ENCODE data around the gene IL36RN.

The IL36RN gene

GRCh38 chr2:113027691-113028090 is 31.3 kb upstream of the IL36RN start:
- Histone ChIP-seq H3K9me3 (ENCODE audit: low read length) (no peaks in the 10 kb centered on the region), H3K4me1 (ENCODE audit: insufficient read depth, low read length) (no peaks in the 10 kb centered on the region), H3K4me3 (ENCODE audit: low read length) (no peak overlapping the region), H3K27me3 (ENCODE audit: insufficient read depth, low read length) (peaks cover 22% of the 10 kb centered on the region), H2AFZ (ENCODE audit: low read depth, low read length) (no peak overlapping the region), H3K36me3 (ENCODE audit: insufficient read depth, low read length) (no peaks in the 10 kb centered on the region)

GRCh38 chr2:113028112-113028511 is 30.9 kb upstream of the IL36RN start:
- H2AFZ ChIP-seq (ENCODE audit: low read depth, low read length): no peak overlapping the region
- no peaks in the 10 kb centered on the region for H3K36me3 ChIP-seq (ENCODE audit: insufficient read depth, low read length)
- no peaks in the 10 kb centered on the region for H3K4me1 ChIP-seq (ENCODE audit: insufficient read depth, low read length)
- no peaks in the 10 kb centered on the region for H3K9me3 ChIP-seq (ENCODE audit: low read length)
- no peak overlapping the region for H3K4me3 ChIP-seq (ENCODE audit: low read length)
- H3K27me3 ChIP-seq (ENCODE audit: insufficient read depth, low read length): peaks cover 21% of the 10 kb centered on the region

- Histone ChIP-seq H3K4me3 (ENCODE audit: low read length) (no peak overlapping the region), H2AFZ (ENCODE audit: low read depth, low read length) (no peak overlapping the region), H3K9me3 (ENCODE audit: low read length) (no peaks in the 10 kb centered on the region), H3K4me1 (ENCODE audit: insufficient read depth, low read length) (no peaks in the 10 kb centered on the region), H3K36me3 (ENCODE audit: insufficient read depth, low read length) (no peaks in the 10 kb centered on the region), H3K27me3 (ENCODE audit: insufficient read depth, low read length) (no peaks in the 10 kb centered on the region)
Observed at GRCh38 chr2:113032737-113033136, 26.3 kb upstream of the IL36RN start.

- Histone ChIP-seq H3K4me1 (ENCODE audit: insufficient read depth, low read length) (no peaks in the 10 kb centered on the region), H3K4me3 (ENCODE audit: low read length) (no peak overlapping the region), H3K36me3 (ENCODE audit: insufficient read depth, low read length) (no peaks in the 10 kb centered on the region), H2AFZ (ENCODE audit: low read depth, low read length) (no peak overlapping the region), H3K27me3 (ENCODE audit: insufficient read depth, low read length) (peaks cover 6% of the 10 kb centered on the region), H3K9me3 (ENCODE audit: low read length) (no peaks in the 10 kb centered on the region)
Observed at GRCh38 chr2:113034016-113034415, 25.0 kb upstream of the IL36RN start.

GRCh38 chr2:113036763-113037162 is 22.2 kb upstream of the IL36RN start:
- Histone ChIP-seq H3K9me3 (ENCODE audit: low read length) (no peaks in the 10 kb centered on the region), H3K27me3 (ENCODE audit: insufficient read depth, low read length) (peaks cover 10% of the 10 kb centered on the region), H3K4me1 (ENCODE audit: insufficient read depth, low read length) (no peaks in the 10 kb centered on the region), H3K36me3 (ENCODE audit: insufficient read depth, low read length) (no peaks in the 10 kb centered on the region), H2AFZ (ENCODE audit: low read depth, low read length) (no peak overlapping the region), H3K4me3 (ENCODE audit: low read length) (no peak overlapping the region)

- Histone ChIP-seq H3K4me3 (ENCODE audit: low read length) (no peak overlapping the region), H3K36me3 (ENCODE audit: insufficient read depth, low read length) (no peaks in the 10 kb centered on the region), H3K9me3 (ENCODE audit: low read length) (no peaks in the 10 kb centered on the region), H3K4me1 (ENCODE audit: insufficient read depth, low read length) (no peaks in the 10 kb centered on the region), H3K27me3 (ENCODE audit: insufficient read depth, low read length) (peaks cover 10% of the 10 kb centered on the region), H2AFZ (ENCODE audit: low read depth, low read length) (no peak overlapping the region)
Observed at GRCh38 chr2:113038291-113038690, 20.7 kb upstream of the IL36RN start.

- Histone ChIP-seq H2AFZ (ENCODE audit: low read depth, low read length) (no peak overlapping the region), H3K27me3 (ENCODE audit: insufficient read depth, low read length) (peaks cover 10% of the 10 kb centered on the region), H3K36me3 (ENCODE audit: insufficient read depth, low read length) (no peaks in the 10 kb centered on the region), H3K4me3 (ENCODE audit: low read length) (no peak overlapping the region), H3K9me3 (ENCODE audit: low read length) (no peaks in the 10 kb centered on the region), H3K4me1 (ENCODE audit: insufficient read depth, low read length) (no peaks in the 10 kb centered on the region)
Observed at GRCh38 chr2:113039158-113039557, 19.8 kb upstream of the IL36RN start.

- H3K27me3 ChIP-seq (ENCODE audit: insufficient read depth, low read length): peaks cover 10% of the 10 kb centered on the region
- no peaks in the 10 kb centered on the region for H3K36me3 ChIP-seq (ENCODE audit: insufficient read depth, low read length)
- no peak overlapping the region for H2AFZ ChIP-seq (ENCODE audit: low read depth, low read length)
- H3K9me3 ChIP-seq (ENCODE audit: low read length): no peaks in the 10 kb centered on the region
- no peaks in the 10 kb centered on the region for H3K4me1 ChIP-seq (ENCODE audit: insufficient read depth, low read length)
- no peak overlapping the region for H3K4me3 ChIP-seq (ENCODE audit: low read length)
Observed at GRCh38 chr2:113039719-113040118, 19.3 kb upstream of the IL36RN start.

GRCh38 chr2:113041871-113042270 is 17.1 kb upstream of the IL36RN start:
- H2AFZ ChIP-seq (ENCODE audit: low read depth, low read length): no peak overlapping the region
- H3K4me3 ChIP-seq (ENCODE audit: low read length): no peak overlapping the region
- H3K27me3 ChIP-seq (ENCODE audit: insufficient read depth, low read length): peaks cover 10% of the 10 kb centered on the region

GRCh38 chr2:113046465-113046864 is 12.5 kb upstream of the IL36RN start:
- Histone ChIP-seq H3K4me1 (ENCODE audit: insufficient read depth, low read length) (no peaks in the 10 kb centered on the region), H3K4me3 (ENCODE audit: low read length) (no peak overlapping the region), H3K9me3 (ENCODE audit: low read length) (no peaks in the 10 kb centered on the region), H3K27me3 (ENCODE audit: insufficient read depth, low read length) (no peaks in the 10 kb centered on the region), H3K36me3 (ENCODE audit: insufficient read depth, low read length) (no peaks in the 10 kb centered on the region), H2AFZ (ENCODE audit: low read depth, low read length) (no peak overlapping the region)

More at GRCh38 chr2:113041871-113042270, 17.1 kb upstream of the IL36RN start:
- Histone ChIP-seq H3K36me3 (ENCODE audit: insufficient read depth, low read length) (no peaks in the 10 kb centered on the region), H3K9me3 (ENCODE audit: low read length) (no peaks in the 10 kb centered on the region), H3K4me1 (ENCODE audit: insufficient read depth, low read length) (no peaks in the 10 kb centered on the region)

GRCh38 chr2:113050921-113051895 is 7.8 kb upstream of the IL36RN start:
- Histone ChIP-seq H3K36me3 (ENCODE audit: insufficient read depth, low read length) (no peaks in the 10 kb centered on the region), H3K9me3 (ENCODE audit: low read length) (peaks cover 2% of the 10 kb centered on the region), H3K27me3 (ENCODE audit: insufficient read depth, low read length) (peaks cover 4% of the 10 kb centered on the region), H3K4me3 (ENCODE audit: low read length) (no peak overlapping the region), H3K4me1 (ENCODE audit: insufficient read depth, low read length) (no peaks in the 10 kb centered on the region), H2AFZ (ENCODE audit: low read depth, low read length) (no peak overlapping the region)

GRCh38 chr2:113052396-113052917 is 6.5 kb upstream of the IL36RN start, which contains the start of gene IL36B:
IL36B (minus strand) TSS chr2:113052867.
- H3K36me3 ChIP-seq (ENCODE audit: insufficient read depth, low read length): no peaks in the 10 kb centered on the region
- H3K4me3 ChIP-seq (ENCODE audit: low read length): no peak within 1 kb of the TSS
- H3K27me3 ChIP-seq (ENCODE audit: insufficient read depth, low read length): peaks cover 4% of the 10 kb centered on the region
- peaks cover 2% of the 10 kb centered on the region for H3K9me3 ChIP-seq (ENCODE audit: low read length)
- H2AFZ ChIP-seq (ENCODE audit: low read depth, low read length): no peak within 1 kb of the TSS
- H3K4me1 ChIP-seq (ENCODE audit: insufficient read depth, low read length): no peaks in the 10 kb centered on the region

- peaks cover 4% of the 10 kb centered on the region for H3K27me3 ChIP-seq (ENCODE audit: insufficient read depth, low read length)
- H3K4me3 ChIP-seq (ENCODE audit: low read length): no peak overlapping the region
- no peak overlapping the region for H2AFZ ChIP-seq (ENCODE audit: low read depth, low read length)
- no peaks in the 10 kb centered on the region for H3K36me3 ChIP-seq (ENCODE audit: insufficient read depth, low read length)
- H3K4me1 ChIP-seq (ENCODE audit: insufficient read depth, low read length): no peaks in the 10 kb centered on the region
- H3K9me3 ChIP-seq (ENCODE audit: low read length): peaks cover 2% of the 10 kb centered on the region
Observed at GRCh38 chr2:113053666-113054065, 5.3 kb upstream of the IL36RN start.
